22Rv1 (cell line): ENCODE measurements around the gene IQGAP2.

Experiments used
- CTCF ChIP-seq: fragments of 450-650 bp; IDR thresholded peaks from 2 replicates; pipeline ENCODE4 v1.5.1; 2017; ENCODE audit warnings: mild to moderate bottlenecking
- ZFX ChIP-seq: fragments of 450-650 bp; IDR thresholded peaks from 2 replicates; pipeline ENCODE4 v1.6.1; 2017; ENCODE audit warnings: antibody characterized with exemption, borderline replicate concordance

- TF ChIP-seq CTCF = no peak
- no peak for TF ChIP-seq ZFX
Observed at GRCh38 chr5:76522103-76522935, 119.2 kb downstream of the IQGAP2 start.
